ENCODE data around the gene CLDN1. TPM values are rescaled to one million over a fixed set of nuclear protein-coding genes. Genes with fewer than 3 reads are reported as not detected.

The CLDN1 gene
- total and polyA plus RNA-seq, 2 of the 13 experiments (the other 11 are each of a cell fraction or from before 2014, with no cell fraction given): 42.7 to 51.6 TPM

DNA sequence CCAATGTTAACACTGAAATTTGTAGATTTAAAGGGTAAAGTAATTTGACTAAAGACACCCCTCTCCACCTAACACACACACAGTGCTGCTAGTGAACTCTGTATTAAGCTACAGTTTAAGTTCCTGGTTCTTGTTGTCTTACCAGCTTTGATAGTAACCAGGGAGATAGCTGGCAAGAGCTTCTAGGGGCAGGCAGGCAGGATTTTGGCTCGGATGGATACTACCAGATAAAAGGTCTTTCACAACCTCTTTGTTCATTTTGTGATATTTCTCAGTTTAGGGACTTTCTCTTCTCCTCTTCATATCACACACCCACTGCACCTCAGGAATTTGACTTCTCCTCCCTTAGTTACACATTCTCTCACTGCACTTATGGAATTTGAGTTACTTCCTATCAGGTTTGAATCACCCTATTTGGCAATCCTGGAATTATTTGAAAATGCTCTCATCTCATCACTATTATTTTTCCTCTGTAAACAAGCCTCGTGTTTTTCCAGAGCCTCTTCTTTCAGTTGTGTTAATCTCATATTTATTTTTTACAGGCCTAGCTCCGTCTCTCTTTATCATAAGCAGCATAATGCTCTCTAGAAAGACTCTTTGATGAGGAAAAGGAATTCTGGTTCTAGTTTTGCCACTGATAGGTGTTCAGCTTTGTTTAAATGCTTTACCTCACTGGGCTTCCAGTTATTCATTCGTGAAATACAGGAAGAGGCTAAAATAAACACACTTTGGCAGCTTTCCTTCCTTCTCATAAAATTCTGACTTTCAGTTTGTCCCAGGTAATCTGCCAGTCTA lies 23.0 kb upstream of the CLDN1 start (continued):
- TF ChIP-seq, protein P1, sequence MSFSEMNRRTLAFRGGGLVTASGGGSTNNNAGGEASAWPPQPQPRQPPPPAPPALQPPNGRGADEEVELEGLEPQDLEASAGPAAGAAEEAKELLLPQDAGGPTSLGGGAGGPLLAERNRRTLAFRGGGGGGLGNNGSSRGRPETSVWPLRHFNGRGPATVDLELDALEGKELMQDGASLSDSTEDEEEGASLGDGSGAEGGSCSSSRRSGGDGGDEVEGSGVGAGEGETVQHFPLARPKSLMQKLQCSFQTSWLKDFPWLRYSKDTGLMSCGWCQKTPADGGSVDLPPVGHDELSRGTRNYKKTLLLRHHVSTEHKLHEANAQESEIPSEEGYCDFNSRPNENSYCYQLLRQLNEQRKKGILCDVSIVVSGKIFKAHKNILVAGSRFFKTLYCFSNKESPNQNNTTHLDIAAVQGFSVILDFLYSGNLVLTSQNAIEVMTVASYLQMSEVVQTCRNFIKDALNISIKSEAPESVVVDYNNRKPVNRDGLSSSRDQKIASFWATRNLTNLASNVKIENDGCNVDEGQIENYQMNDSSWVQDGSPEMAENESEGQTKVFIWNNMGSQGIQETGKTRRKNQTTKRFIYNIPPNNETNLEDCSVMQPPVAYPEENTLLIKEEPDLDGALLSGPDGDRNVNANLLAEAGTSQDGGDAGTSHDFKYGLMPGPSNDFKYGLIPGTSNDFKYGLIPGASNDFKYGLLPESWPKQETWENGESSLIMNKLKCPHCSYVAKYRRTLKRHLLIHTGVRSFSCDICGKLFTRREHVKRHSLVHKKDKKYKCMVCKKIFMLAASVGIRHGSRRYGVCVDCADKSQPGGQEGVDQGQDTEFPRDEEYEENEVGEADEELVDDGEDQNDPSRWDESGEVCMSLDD (CRISPR knock-in tag; IDR thresholded peaks at IDR 0.05; ENCODE audit: borderline replicate concordance): peak; percentile 55; the same call in 1 of the 2 replicates
- TF ChIP-seq POLR2AphosphoS5 (IDR thresholded peaks at IDR 0.05; ENCODE audit: low read depth, low read length): no peak
- peak; percentile 25; the same call in 1 of the 2 replicates for TF ChIP-seq HNF4G (IDR thresholded peaks at IDR 0.05; ENCODE audit: borderline replicate concordance, low read depth, low read length)
- TF ChIP-seq HNF4G (CRISPR knock-in tag; IDR thresholded peaks at IDR 0.05; ENCODE audit: borderline replicate concordance, low read depth): no peak
- no peak for TF ChIP-seq ZNF713 (CRISPR knock-in tag; IDR thresholded peaks at IDR 0.05)
- TF ChIP-seq U2AF2 (IDR thresholded peaks at IDR 0.05; ENCODE audit: low read depth, low read length): no peak
- no peak for TF ChIP-seq ZNF10 (CRISPR knock-in tag; IDR thresholded peaks at IDR 0.05; ENCODE audit: borderline replicate concordance, low read depth)
- no peak for TF ChIP-seq HES4 (CRISPR knock-in tag; IDR thresholded peaks at IDR 0.05; ENCODE audit: borderline replicate concordance)
- peak; percentile 58; the same call in 1 of the 2 replicates for TF ChIP-seq TCF7 (IDR thresholded peaks at IDR 0.05; ENCODE audit: low read depth)
- TF ChIP-seq, protein P2, sequence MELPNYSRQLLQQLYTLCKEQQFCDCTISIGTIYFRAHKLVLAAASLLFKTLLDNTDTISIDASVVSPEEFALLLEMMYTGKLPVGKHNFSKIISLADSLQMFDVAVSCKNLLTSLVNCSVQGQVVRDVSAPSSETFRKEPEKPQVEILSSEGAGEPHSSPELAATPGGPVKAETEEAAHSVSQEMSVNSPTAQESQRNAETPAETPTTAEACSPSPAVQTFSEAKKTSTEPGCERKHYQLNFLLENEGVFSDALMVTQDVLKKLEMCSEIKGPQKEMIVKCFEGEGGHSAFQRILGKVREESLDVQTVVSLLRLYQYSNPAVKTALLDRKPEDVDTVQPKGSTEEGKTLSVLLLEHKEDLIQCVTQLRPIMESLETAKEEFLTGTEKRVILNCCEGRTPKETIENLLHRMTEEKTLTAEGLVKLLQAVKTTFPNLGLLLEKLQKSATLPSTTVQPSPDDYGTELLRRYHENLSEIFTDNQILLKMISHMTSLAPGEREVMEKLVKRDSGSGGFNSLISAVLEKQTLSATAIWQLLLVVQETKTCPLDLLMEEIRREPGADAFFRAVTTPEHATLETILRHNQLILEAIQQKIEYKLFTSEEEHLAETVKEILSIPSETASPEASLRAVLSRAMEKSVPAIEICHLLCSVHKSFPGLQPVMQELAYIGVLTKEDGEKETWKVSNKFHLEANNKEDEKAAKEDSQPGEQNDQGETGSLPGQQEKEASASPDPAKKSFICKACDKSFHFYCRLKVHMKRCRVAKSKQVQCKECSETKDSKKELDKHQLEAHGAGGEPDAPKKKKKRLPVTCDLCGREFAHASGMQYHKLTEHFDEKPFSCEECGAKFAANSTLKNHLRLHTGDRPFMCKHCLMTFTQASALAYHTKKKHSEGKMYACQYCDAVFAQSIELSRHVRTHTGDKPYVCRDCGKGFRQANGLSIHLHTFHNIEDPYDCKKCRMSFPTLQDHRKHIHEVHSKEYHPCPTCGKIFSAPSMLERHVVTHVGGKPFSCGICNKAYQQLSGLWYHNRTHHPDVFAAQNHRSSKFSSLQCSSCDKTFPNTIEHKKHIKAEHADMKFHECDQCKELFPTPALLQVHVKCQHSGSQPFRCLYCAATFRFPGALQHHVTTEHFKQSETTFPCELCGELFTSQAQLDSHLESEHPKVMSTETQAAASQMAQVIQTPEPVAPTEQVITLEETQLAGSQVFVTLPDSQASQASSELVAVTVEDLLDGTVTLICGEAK (IDR thresholded peaks at IDR 0.05): no peak
- TF ChIP-seq, protein P2 (CRISPR knock-in tag; IDR thresholded peaks at IDR 0.05): no peak
- TF ChIP-seq RORA (CRISPR knock-in tag; IDR thresholded peaks at IDR 0.05): no peak
- TF ChIP-seq POGZ (CRISPR knock-in tag; IDR thresholded peaks at IDR 0.05): peak; percentile 21; the same call in 1 of the 2 replicates
- TF ChIP-seq, protein P3, sequence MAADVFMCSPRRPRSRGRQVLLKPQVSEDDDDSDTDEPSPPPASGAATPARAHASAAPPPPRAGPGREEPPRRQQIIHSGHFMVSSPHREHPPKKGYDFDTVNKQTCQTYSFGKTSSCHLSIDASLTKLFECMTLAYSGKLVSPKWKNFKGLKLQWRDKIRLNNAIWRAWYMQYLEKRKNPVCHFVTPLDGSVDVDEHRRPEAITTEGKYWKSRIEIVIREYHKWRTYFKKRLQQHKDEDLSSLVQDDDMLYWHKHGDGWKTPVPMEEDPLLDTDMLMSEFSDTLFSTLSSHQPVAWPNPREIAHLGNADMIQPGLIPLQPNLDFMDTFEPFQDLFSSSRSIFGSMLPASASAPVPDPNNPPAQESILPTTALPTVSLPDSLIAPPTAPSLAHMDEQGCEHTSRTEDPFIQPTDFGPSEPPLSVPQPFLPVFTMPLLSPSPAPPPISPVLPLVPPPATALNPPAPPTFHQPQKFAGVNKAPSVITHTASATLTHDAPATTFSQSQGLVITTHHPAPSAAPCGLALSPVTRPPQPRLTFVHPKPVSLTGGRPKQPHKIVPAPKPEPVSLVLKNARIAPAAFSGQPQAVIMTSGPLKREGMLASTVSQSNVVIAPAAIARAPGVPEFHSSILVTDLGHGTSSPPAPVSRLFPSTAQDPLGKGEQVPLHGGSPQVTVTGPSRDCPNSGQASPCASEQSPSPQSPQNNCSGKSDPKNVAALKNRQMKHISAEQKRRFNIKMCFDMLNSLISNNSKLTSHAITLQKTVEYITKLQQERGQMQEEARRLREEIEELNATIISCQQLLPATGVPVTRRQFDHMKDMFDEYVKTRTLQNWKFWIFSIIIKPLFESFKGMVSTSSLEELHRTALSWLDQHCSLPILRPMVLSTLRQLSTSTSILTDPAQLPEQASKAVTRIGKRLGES (CRISPR knock-in tag; IDR thresholded peaks at IDR 0.05; ENCODE audit: borderline replicate concordance): 0 out of 2 replicates have a peak, but pooled peaks have one; percentile 39
